K562 (cell line): ENCODE results near the gene SPATA17. TPM values are rescaled to one million over a fixed set of nuclear protein-coding genes. Genes with fewer than 3 reads are reported as not detected.

ENCODE experiments used
- ATAC-seq: fragments of 200-7000 bp; cut with Tn5 transposase; 3 replicates; pipeline ENCODE4 v1.9.1; 2020; ENCODE audit warnings: moderate library complexity
- BruUV-seq: library from RNA; stranded (reverse); fragments of 400-500 nt; replicated peaks from 2 replicates; lab custom pipeline; 2021; lab: Mats Ljungman, UMichigan
- CTCF ChIA-PET: fragments of 300-600 bp; formaldehyde crosslinking; extraction: SDS; loops from one replicate; lab custom pipeline; 2021; ENCODE audit warnings: low intra/inter-chr PET ratio; lab: Yijun Ruan, JAX
- POLR2A ChIA-PET: fragments of 300-600, 350-650 bp; sonication (Branson Sonifier 250); formaldehyde crosslinking; extraction: SDS; loops from one replicate; lab custom pipeline; 2021; ENCODE audit warnings: antibody characterized with exemption, inconsistent platforms; lab: Yijun Ruan, JAX
- DNase-seq, 4 experiments: peaks; one replicate each; pipeline versions ENCODE4 v3.0.0 to v3.0.0-alpha.2; 2011 to 2018; ENCODE audit warnings: low spot score in 3 of 4, mixed read lengths in 3 of 4; ENCODE audit errors: extremely low read depth in 1 of 4
- FAIRE-seq: peaks from 2 replicates; lab custom pipeline; 2011; peaks lifted over from hg19 to GRCh38; lab: Jason Lieb, UNC
- H2AFZ ChIP-seq: 2 replicates; pipeline ENCODE4 v1.6.0; 2011; ENCODE audit warnings: low read depth, low read length, control low read depth, inconsistent platforms
- H3K27ac ChIP-seq: fragments of 200-600 bp; 3 replicates; pipeline ENCODE4 v1.8.0; 2011; ENCODE audit warnings: low read depth, mild to moderate bottlenecking, control low read depth, inconsistent platforms, low read length, moderate library complexity, mixed read lengths; ENCODE audit errors: extremely low read depth
- H3K27me3 ChIP-seq, 2 experiments: fragments of 300-600 bp in 1 of 2; 2 replicates in 1 of 2; 3 replicates in 1 of 2; pipeline versions ENCODE4 v1.6.0 to v1.8.0; 2011; ENCODE audit warnings: inconsistent platforms in 2 of 2, low read length in 2 of 2, mild to moderate bottlenecking in 1 of 2, mixed read lengths in 1 of 2, moderate library complexity in 1 of 2; ENCODE audit not compliant: control insufficient read depth in 2 of 2, insufficient read depth in 2 of 2
- H3K36me3 ChIP-seq: fragments of 300-600 bp; 3 replicates; pipeline ENCODE4 v1.8.0; 2011; ENCODE audit warnings: mild to moderate bottlenecking, low read length, inconsistent platforms; ENCODE audit not compliant: control insufficient read depth, insufficient read depth
- H3K4me1 ChIP-seq, 2 experiments: fragments of 200-600 bp in 1 of 2; replicated peaks in 1 of 2; 2 replicates in 1 of 2; 3 replicates in 1 of 2; pipeline versions ENCODE4 v1.5.1 to v1.8.0; 2011; ENCODE audit warnings: inconsistent platforms in 2 of 2, low read length in 2 of 2, mild to moderate bottlenecking in 1 of 2, mixed read lengths in 1 of 2, moderate library complexity in 1 of 2; ENCODE audit not compliant: control insufficient read depth in 2 of 2, insufficient read depth in 2 of 2
- H3K4me2 ChIP-seq: 2 replicates; pipeline ENCODE4 v1.6.1; 2011; ENCODE audit warnings: low read length, control low read depth, inconsistent platforms, mixed read lengths; ENCODE audit not compliant: insufficient read depth
- H3K4me3 ChIP-seq: fragments of 200-600 bp; sonication (generic), shearing (Covaris generic); 2 replicates; pipeline ENCODE4 v1.5.1; 2016; ENCODE audit warnings: control low read depth, inconsistent platforms
- H3K79me2 ChIP-seq: fragments of 200-600 bp; 3 replicates; pipeline ENCODE4 v1.8.0; 2011; ENCODE audit warnings: low read length, inconsistent platforms; ENCODE audit not compliant: control insufficient read depth, insufficient read depth
- H3K9ac ChIP-seq, 2 experiments: 2 replicates each; pipeline versions ENCODE4 v1.6.0 to v1.6.1; 2011; ENCODE audit warnings: low read depth in 2 of 2, low read length in 2 of 2, control low read depth in 1 of 2, inconsistent platforms in 1 of 2, mild to moderate bottlenecking in 1 of 2, mixed read lengths in 1 of 2; ENCODE audit not compliant: insufficient read depth in 1 of 2
- H3K9me1 ChIP-seq: one replicate; pipeline ENCODE4 v1.6.0; 2011; ENCODE audit warnings: inconsistent platforms, mild to moderate bottlenecking, low read length, moderate library complexity; ENCODE audit not compliant: control insufficient read depth, insufficient read depth
- H3K9me3 ChIP-seq: replicated peaks from 2 replicates; pipeline ENCODE4 v1.5.1; 2011; ENCODE audit warnings: low read depth, low read length, inconsistent platforms; ENCODE audit not compliant: control insufficient read depth, insufficient read depth
- H4K20me1 ChIP-seq: replicated peaks from 2 replicates; pipeline ENCODE4 v1.6.1; 2011; ENCODE audit warnings: low read length, inconsistent platforms, mixed read lengths; ENCODE audit not compliant: control insufficient read depth, insufficient read depth
- CEBPB ChIP-seq: fragments of 450-650 bp; IDR thresholded peaks from 2 replicates; pipeline ENCODE4 v1.6.1; 2016; ENCODE audit warnings: missing genetic modification characterization, missing compliant biosample characterization
- FOXP1 ChIP-seq: sonication (generic); formaldehyde crosslinking; IDR thresholded peaks from 2 replicates; pipeline ENCODE4 v1.8.0; 2022; ENCODE audit warnings: mild to moderate bottlenecking, missing genetic modification reagents
- HDAC2 ChIP-seq: fragments of 450-650 bp; IDR thresholded peaks from 2 replicates; pipeline ENCODE4 v1.6.1; 2016; ENCODE audit warnings: mild to moderate bottlenecking
- KLF13 ChIP-seq: fragments of 450-650 bp; IDR thresholded peaks from 2 replicates; pipeline ENCODE4 v1.6.1; 2016; ENCODE audit warnings: missing genetic modification characterization, low read depth, mild to moderate bottlenecking, missing compliant biosample characterization, moderate library complexity, borderline replicate concordance
- KLF6 ChIP-seq: fragments of 250-450 bp; sonication (Bioruptor Pico); IDR thresholded peaks from 2 replicates; pipeline ENCODE4 v1.4.0; 2020; ENCODE audit warnings: mild to moderate bottlenecking, moderate library complexity, borderline replicate concordance
- MEIS2 ChIP-seq: fragments of 450-650 bp; IDR thresholded peaks from 2 replicates; pipeline ENCODE4 v1.6.1; 2014; ENCODE audit warnings: mild to moderate bottlenecking; ENCODE audit not compliant: partially characterized antibody
- MTA2 ChIP-seq: fragments of 450-650 bp; IDR thresholded peaks from 2 replicates; pipeline ENCODE4 v1.6.1; 2016; ENCODE audit warnings: low read depth
- MTF1 ChIP-seq: fragments of 250-450 bp; sonication (Bioruptor Pico); IDR thresholded peaks from 2 replicates; pipeline ENCODE4 v1.9.0; 2021; ENCODE audit warnings: moderate library complexity, mild to moderate bottlenecking, inconsistent platforms, borderline replicate concordance
- PHF8 ChIP-seq: fragments of 200-600 bp; sonication (generic); IDR thresholded peaks from 2 replicates; pipeline ENCODE4 v1.6.1; 2012; ENCODE audit warnings: mixed run types, mild to moderate bottlenecking, inconsistent platforms, low read length, moderate library complexity, borderline replicate concordance
- SIN3A ChIP-seq, 2 experiments: fragments of 150-350 bp in 1 of 2; IDR thresholded peaks; 2 replicates each; pipeline ENCODE4 v1.6.1; 2011 to 2016; ENCODE audit warnings: borderline replicate concordance in 2 of 2, low read depth in 2 of 2, low read length in 2 of 2, mild to moderate bottlenecking in 2 of 2, moderate library complexity in 2 of 2; ENCODE audit not compliant: control insufficient read depth in 1 of 2
- SP1 ChIP-seq: sonication (generic); formaldehyde crosslinking; IDR thresholded peaks from 2 replicates; pipeline ENCODE4 v1.8.1; 2022; ENCODE audit warnings: mild to moderate bottlenecking, missing genetic modification reagents
- TAF7 ChIP-seq: fragments of 450-650 bp; IDR thresholded peaks from 2 replicates; pipeline ENCODE4 v1.6.1; 2016; ENCODE audit warnings: missing genetic modification characterization, missing compliant biosample characterization
- ZNF316 ChIP-seq: fragments of 450-650 bp; IDR thresholded peaks from 2 replicates; pipeline ENCODE4 v1.6.1; 2016
- ZNF512 ChIP-seq: IDR thresholded peaks from 2 replicates; pipeline ENCODE4 v1.6.1; 2016; ENCODE audit warnings: missing genetic modification characterization, missing compliant biosample characterization
- WGBS: fragments of 100-300 bp; shearing (Covaris generic); methylation state at CpG from one replicate; pipeline ENCODE4 v1.1.6; 2016; ENCODE audit warnings: low coverage, mixed read lengths; ENCODE audit not compliant: insufficient coverage; ENCODE audit errors: missing lambda C conversion rate; 5-methylcytosine and 5-hydroxymethylcytosine counted together
- in situ Hi-C: fragments of 300-500 bp; cut with MboI; formaldehyde crosslinking; loops from 4 replicates; pipeline ENCODE4 v1.15.0; 2018; ENCODE audit warnings: inconsistent platforms, mixed read lengths
- intact Hi-C: fragments of 100-400 bp; cut with micrococcal nuclease; formaldehyde crosslinking; loops from 2 replicates; pipeline ENCODE4 v1.14.2; 2022
- polyA plus RNA-seq, 8 experiments: library from polyadenylated mRNA; depleted of rRNA in 4 of 8; stranded (reverse) in 5 of 8; unstranded in 3 of 8; fragments of >200 nt; fragmentation: Nextera tagmentation in 2 of 8; fragmentation: Illumina TruSeq in 1 of 8; extraction: Ambion mirVana in 2 of 8; extraction: Trizol in 1 of 8; gene quantifications; 2 replicates each; pipeline versions ENCODE4 v1.2.1 to v1.2.3, GENCODE V29; 2011 to 2014; ENCODE audit warnings: inconsistent platforms in 1 of 8, missing spikeins in 1 of 8
- total RNA-seq, 7 experiments: library from RNA; depleted of rRNA in 6 of 7; stranded (reverse); fragments of >200 nt in 6 of 7; fragmentation: Illumina TruSeq in 2 of 7; extraction: Trizol in 2 of 7; gene quantifications; 2 replicates each; pipeline versions ENCODE4 v1.2.1 to v1.2.3, GENCODE V29; 2011 to 2021; ENCODE audit warnings: low replicate concordance in 1 of 7
- TF ChIP-seq, protein P1 (sequence below): sonication (generic); formaldehyde crosslinking; IDR thresholded peaks from 2 replicates; pipeline ENCODE4 v1.8.0; 2022; ENCODE audit warnings: mild to moderate bottlenecking, missing genetic modification reagents

The SPATA17 gene
- total and polyA plus RNA-seq, 9 of the 15 experiments (the other 6 are each of a cell fraction or from before 2014, with no cell fraction given) = 0.04 to 0.11 TPM; not detected in 7

DNA sequence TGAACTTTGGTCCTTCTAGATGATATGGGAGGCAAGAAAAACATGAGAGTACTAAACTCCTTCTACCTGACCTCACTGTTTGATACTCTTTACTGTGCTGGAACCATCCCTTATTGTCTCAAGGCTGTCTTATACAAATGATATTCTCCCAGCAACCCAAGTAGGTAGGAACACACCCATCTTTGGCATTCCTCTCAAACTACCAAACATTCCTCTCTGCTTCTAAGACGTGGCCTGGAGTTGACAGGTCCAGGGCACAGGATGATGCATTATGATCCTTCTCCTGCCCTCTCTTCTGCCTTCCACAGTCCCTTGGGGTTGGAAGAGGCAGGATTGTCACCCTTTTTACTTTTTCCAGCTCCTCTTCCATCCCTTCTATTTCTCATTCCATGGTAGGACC lies 90.5 kb downstream of the SPATA17 start:
- Histone ChIP-seq H4K20me1 (no peaks in the 10 kb centered on the region), H3K4me3 (no peak overlapping the region), H3K27me3 (no peaks in the 10 kb centered on the region), H3K36me3 (no peaks in the 10 kb centered on the region), H3K79me2 (no peaks in the 10 kb centered on the region), H3K9me3 (no peaks in the 10 kb centered on the region; the same call in 1 of the 2 replicates), H3K4me2 (no peak overlapping the region), H3K9me1 (no peaks in the 10 kb centered on the region), H2AFZ (no peak overlapping the region), H3K9ac (no peak overlapping the region), H3K4me1 (no peaks in the 10 kb centered on the region)
- intact Hi-C loops = no loop called here
- ATAC-seq (no peak), FAIRE-seq (no peak), DNase-seq (no peak)
- in situ Hi-C loops = no loop called here
- WGBS = 0% methylated on average over 1 of the region's 1 CpG
- BruUV-seq = no TSS peak
- CTCF ChIA-PET = no interaction called here
- POLR2A ChIA-PET = no interaction called here
- no peak for TF ChIP-seq TAF7 (tag)
- TF ChIP-seq MTA2 = no peak
- no peak for TF ChIP-seq ZNF316
- no peak for TF ChIP-seq HDAC2
- TF ChIP-seq MTF1 (CRISPR knock-in tag) = no peak
- TF ChIP-seq KLF13 (tag) = no peak
- TF ChIP-seq ZNF512 (tag) = no peak
- no peak for TF ChIP-seq SIN3A (IDR thresholded peaks at IDR 0.05; ENCODE audit: borderline replicate concordance in 2 of 2, control insufficient read depth in 1 of 2, low read depth in 2 of 2, low read length in 2 of 2)
- TF ChIP-seq FOXP1 (CRISPR knock-in tag) = no peak
- TF ChIP-seq PHF8 = no peak
- no peak for TF ChIP-seq KLF6 (CRISPR knock-in tag)
- TF ChIP-seq, protein P1, sequence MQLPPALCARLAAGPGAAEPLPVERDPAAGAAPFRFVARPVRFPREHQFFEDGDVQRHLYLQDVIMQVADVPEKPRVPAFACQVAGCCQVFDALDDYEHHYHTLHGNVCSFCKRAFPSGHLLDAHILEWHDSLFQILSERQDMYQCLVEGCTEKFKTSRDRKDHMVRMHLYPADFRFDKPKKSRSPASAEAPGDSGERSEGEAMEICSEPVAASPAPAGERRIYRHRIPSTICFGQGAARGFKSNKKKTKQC = no peak
- TF ChIP-seq CEBPB (tag) = no peak
- TF ChIP-seq MEIS2 = no peak
- TF ChIP-seq SP1 (CRISPR knock-in tag) = no peak
- TF ChIP-seq, all 486 proteins: peak for 0
- H3K27ac ChIP-seq = no peak overlapping the region
